HL-60 (cell line): ENCODE results near the gene PAX5.

Experiments used
- DNase-seq, 2 experiments: peaks; one replicate each; pipeline ENCODE4 v3.0.0-alpha.2; 2010 to 2020; ENCODE audit warnings: low read depth in 1 of 2, low spot score in 1 of 2
- H3K27ac ChIP-seq: fragments of 250-450 bp; sonication (Bioruptor Pico); replicated peaks from 2 replicates; pipeline ENCODE4 v1.5.1; 2020; ENCODE audit warnings: mild to moderate bottlenecking, moderate library complexity
- H3K27me3 ChIP-seq: fragments of 250-450 bp; sonication (Bioruptor Pico); 2 replicates; pipeline ENCODE4 v1.5.1; 2021; ENCODE audit warnings: mild to moderate bottlenecking, moderate library complexity; ENCODE audit not compliant: insufficient read depth, poor library complexity, severe bottlenecking
- H3K4me3 ChIP-seq: replicated peaks from 2 replicates; pipeline ENCODE4 v1.5.1; 2011; ENCODE audit warnings: mild to moderate bottlenecking, control low read depth, low read length; ENCODE audit not compliant: insufficient read depth
- GABPA ChIP-seq: IDR thresholded peaks from 2 replicates; pipeline ENCODE4 v1.6.1; 2012; ENCODE audit warnings: low read depth
- POLR2AphosphoS5 ChIP-seq: IDR thresholded peaks from 2 replicates; pipeline ENCODE4 v1.6.1; 2012; ENCODE audit warnings: low read depth
- REST ChIP-seq: IDR thresholded peaks from 2 replicates; pipeline ENCODE4 v1.6.1; 2012; ENCODE audit warnings: low read depth; ENCODE audit not compliant: insufficient replicate concordance
- SPI1 ChIP-seq: IDR thresholded peaks from 2 replicates; pipeline ENCODE4 v1.6.1; 2012; ENCODE audit warnings: low read depth, mild to moderate bottlenecking, borderline replicate concordance
- TF ChIP-seq, protein P1 (sequence below): IDR thresholded peaks from one replicate; pipeline ENCODE4 v1.5.1; 2011; ENCODE audit warnings: low read length, control low read depth, inconsistent platforms; ENCODE audit not compliant: insufficient read depth

Gene PAX5

DNA sequence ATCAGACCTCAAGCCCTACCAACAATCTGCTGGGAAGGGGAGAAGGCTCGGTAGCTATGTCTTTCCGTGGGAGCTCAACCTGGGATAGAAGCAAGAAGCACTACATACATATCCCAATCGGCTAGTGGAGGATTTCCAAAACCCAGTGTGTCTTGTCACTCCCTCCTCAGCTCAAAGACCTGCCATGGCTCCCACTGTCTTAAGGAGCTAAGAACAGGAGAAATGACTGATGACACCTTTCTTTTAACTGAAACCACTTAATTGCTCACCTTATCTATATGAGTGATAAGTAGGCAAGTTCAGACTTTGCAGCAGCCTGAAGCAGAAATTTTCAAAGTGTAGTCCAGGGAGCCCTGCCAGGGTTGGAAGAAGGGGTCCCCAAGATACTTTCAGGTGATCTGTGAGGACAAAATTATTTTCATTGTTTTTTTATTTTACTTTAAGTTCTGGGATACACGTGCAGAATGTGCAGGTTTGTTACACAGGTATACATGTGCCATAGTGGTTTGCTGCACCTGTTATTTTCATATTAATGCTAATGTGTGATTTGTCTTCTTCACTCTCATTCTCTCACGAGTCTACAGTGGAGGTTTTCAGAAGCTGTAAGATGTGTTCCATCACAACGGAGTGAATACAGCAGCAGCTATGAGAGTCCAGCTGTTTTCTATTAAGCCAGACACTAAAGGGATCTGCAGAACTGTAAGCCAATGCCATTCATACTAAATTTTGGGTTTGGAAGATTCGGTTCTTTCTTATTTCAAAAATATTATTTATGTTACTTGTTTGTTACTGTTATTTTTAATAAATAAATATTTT lies 41.4 kb downstream of the PAX5 start:
- TF ChIP-seq, protein P1, sequence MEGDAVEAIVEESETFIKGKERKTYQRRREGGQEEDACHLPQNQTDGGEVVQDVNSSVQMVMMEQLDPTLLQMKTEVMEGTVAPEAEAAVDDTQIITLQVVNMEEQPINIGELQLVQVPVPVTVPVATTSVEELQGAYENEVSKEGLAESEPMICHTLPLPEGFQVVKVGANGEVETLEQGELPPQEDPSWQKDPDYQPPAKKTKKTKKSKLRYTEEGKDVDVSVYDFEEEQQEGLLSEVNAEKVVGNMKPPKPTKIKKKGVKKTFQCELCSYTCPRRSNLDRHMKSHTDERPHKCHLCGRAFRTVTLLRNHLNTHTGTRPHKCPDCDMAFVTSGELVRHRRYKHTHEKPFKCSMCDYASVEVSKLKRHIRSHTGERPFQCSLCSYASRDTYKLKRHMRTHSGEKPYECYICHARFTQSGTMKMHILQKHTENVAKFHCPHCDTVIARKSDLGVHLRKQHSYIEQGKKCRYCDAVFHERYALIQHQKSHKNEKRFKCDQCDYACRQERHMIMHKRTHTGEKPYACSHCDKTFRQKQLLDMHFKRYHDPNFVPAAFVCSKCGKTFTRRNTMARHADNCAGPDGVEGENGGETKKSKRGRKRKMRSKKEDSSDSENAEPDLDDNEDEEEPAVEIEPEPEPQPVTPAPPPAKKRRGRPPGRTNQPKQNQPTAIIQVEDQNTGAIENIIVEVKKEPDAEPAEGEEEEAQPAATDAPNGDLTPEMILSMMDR = no peak
- TF ChIP-seq REST = no peak
- no peak for TF ChIP-seq POLR2AphosphoS5
- TF ChIP-seq SPI1 = no peak
- no peak for TF ChIP-seq GABPA
- H3K27me3 ChIP-seq = peaks cover 7% of the 10 kb centered on the region
- no peak overlapping the region for H3K4me3 ChIP-seq
- no peak for DNase-seq
- H3K27ac ChIP-seq = no peak overlapping the region

DNA sequence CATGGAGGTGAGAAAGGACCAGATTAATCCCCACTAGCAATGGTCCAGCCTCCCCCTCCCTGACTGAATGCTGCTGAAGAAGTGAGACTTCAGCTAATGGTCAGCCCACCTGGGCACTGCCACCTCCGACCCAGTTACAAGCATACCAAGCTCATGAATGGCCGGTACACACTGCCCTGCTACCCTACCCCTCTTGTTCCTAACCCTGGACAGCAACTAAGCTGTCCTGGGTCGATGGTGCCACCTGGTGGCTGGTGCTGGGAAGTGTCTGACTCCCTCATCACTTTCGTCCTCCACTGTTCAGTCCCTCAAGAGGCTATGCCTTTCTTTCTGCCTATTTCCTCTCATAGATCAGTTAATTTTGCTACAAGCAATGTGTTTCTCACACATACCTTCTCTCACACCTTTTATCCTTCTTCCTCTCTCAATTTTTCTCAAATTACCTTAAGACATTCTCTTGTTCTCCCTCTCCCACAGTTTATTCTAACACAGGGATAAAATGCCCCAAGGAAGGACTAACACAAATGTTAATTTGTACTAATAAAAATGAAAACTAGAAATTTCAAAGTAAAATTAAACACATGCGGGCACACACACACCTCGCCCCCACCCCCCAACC lies 42.4 kb downstream of the PAX5 start:
- H3K27me3 ChIP-seq = peaks cover 16% of the 10 kb centered on the region
- DNase-seq = peak; percentile 16 to 26
- no peak overlapping the region for H3K27ac ChIP-seq
- TF ChIP-seq, protein P1 = peak; percentile 41
- TF ChIP-seq REST = peak; percentile 76
- TF ChIP-seq SPI1 = no peak
- H3K4me3 ChIP-seq = no peak overlapping the region

DNA sequence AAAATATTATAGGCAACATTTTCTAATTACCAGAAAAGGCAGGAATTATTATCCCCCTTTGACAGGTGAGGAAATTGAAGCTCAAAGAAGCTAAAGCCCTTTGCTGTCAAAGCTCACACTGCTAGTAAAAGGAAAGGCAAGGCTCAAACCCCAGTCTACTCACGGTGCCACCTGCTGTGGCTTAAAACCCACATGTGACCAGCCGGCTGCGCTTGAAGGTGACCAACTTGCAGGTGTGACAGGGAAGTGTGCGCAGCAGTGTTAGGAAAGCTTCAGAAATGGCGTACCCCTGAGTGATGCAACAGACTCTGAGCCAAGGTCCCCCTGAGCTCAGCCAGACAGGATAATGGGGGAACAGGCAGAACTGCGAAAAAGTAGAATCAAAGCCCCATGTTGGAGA lies 45.2 kb downstream of the PAX5 start:
- Histone ChIP-seq H3K4me3 (no peak overlapping the region), H3K27ac (no peak overlapping the region), H3K27me3 (peaks cover 35% of the 10 kb centered on the region)
- no peak for DNase-seq
- TF ChIP-seq GABPA (no peak), POLR2AphosphoS5 (no peak), SPI1 (no peak), REST (no peak)
- TF ChIP-seq, protein P1 = no peak
